Measurements from ENCODE around the gene NME4.

The NME4 gene

DNA sequence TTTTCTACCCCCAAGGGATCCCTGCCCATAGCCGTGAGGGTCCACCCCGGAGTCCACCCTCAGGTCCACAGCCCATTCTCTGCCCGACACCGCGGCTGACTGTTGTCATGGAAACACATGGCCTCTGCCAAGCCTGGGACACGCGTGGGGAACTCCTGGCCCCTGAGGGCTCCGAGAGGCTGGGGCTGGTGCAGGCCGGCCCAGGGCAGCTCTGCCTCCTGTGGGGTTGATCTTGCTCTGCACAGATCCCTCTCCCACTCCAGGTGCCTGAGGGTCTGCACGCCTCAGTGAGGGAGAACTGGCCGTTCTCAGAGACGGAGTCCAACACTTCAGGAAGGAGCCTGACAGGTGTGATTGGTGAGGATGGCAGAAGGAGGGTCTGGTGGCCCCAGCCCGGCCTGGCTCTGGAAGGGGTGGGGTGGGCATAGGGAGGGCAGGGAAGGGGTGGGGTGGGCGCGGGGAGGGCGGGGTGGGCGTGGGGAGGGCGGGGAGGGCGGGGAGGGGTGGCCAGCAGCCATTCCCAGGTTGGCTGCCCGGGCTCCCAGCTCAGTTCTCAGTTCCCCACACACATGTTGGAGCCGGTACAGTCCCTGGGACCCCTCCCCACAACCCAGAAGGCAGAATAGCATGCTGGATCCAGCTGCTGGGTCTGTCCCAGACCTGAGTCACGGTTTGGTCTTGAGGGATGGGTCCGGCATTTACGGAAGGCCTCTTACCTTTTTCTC, 33.1 kb upstream of the NME4 start:
- no peak for DNase-seq

DNA sequence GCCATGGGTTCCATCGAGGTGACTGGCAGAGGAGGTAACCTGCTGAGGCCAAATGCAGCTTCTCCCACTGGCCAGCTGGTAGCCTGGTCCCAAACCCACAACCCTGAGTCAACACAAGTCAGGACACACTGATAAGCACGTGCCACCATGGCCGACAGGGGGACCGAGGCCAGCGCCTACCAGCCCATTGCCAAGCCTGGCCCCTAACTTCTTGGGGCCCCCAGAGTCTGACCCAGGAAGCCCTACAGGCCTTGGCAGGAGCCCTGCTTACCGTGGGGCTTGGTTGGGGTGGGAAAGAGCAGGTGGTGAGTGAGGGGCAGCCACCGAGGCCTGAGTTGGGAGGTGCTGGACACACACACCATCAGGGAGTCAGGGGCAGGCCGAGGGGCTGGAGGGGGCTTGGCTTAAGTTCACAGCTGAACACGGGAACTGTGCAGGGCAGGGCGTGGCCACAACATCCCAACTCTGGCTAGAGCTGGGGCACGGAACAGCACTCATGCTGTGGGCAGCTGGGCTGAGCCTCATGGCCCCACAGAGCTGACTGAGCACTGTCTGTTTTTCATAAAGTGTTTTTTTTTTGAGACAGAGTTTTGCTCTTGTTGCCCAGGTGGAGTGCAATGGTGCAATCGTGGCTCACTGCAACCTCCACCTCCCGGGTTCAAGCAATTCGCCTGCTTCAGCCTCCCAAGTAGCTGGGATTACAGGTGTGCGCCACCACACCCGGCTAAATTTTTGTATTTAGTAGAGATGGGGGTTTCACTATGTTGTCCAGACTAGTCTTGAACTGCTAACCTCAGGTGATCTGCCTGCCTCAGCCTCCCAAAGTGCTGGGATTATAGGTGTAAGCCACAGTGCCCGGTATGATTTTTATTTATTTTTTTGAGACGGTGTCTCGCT, 32.2 kb upstream of the NME4 start:
- no peak for DNase-seq

- no peak for DNase-seq
Measured at GRCh38 chr16:366476-366875, 30.5 kb upstream of the NME4 start.

GRCh38 chr16:367333-367903, 29.6 kb upstream of the NME4 start:
- no peak for DNase-seq

DNA sequence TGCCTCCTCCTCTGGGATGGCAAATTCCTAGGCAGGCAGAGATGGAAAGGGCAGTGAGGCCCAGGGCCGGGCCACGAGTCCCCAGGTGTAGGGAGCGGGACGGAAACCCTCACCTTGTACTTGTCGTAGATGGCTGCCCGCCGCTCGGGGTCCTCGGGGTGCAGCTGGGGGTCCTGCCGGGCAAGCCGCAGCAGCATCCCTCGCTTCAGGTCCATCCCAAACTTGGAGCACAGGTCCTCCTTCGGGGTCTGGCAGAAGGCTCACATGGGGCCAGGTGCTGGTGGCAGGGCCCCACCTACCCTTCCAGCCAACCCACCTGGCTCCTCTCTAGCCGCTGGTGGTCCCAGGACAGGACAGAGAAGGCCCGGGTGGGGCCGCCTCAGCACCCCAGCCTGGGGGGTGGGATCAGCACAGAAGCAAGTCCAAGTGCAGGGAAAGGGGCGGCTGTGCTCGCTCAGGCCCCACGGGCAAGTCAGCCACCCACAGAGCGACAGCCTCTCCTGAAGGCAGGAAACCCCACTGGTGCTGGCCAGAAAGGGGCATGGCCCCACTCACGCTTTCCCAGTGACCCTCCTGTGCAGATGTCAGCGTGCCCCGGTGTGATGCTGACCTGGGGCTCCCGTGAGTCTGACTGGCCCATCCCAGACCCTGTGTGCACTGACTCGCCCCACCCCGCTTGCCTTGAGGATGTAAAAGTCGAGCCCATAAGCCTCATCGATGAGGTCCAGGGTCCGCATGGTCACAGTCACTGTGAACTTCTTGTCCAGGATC, 28.4 kb upstream of the NME4 start:
- DNase-seq = no peak

DNA sequence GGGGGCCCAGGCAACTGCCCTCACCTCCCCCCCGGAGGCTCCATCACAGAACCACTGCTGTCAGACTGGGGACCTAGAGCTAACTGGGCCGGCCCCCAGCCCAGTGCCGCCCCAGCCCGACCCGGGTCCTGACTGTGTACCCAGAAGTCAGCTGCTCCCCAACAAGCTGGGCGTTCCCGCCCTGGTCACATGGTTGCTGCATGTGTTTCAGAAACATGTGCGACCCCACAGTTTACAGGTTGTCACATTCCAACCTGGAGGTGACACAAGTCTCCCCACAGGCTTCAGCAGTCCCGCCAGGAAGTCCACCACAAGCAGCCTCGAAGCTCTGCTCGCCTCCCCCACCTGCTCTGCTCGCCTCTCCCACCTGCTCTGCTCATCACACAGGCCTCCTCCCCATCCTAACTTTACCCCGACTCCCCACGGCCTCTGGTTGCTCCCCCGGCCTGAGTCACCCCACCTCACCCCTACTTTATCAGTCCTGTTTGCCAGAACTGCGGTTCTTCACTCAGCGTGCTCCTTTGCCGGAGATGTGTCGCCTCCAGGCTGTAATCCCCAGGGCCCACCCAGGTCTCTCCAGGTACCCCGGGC, 27.6 kb upstream of the NME4 start:
- no peak for DNase-seq

DNA sequence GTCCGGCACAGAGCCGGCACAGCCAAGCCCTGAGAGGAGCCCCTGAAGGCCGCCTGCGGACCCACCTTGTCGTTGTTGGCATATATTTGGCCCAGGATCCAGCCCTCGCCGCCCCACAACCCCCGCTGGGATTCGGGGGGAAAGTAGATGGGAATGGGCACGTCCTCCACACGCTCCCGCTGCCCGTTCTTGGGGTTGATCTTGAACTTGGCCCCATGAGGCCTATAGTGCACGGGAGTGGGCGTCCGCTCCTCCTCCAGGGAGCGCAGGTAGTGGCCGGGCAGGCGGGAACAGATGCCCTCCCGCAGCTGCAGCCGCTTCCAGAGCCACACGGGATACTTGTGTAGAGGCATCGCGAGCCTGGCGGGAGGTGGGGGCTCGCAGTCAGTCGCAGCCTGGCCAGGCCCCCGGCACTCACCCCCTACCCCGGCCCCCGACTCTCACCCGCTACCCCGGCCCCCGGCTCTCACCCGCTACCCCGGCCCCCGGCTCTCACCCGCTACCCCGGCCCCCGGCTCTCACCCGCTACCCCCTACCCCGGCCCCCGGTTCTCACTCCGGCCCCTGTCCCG, 27.0 kb upstream of the NME4 start:
- DNase-seq = no peak

DNA sequence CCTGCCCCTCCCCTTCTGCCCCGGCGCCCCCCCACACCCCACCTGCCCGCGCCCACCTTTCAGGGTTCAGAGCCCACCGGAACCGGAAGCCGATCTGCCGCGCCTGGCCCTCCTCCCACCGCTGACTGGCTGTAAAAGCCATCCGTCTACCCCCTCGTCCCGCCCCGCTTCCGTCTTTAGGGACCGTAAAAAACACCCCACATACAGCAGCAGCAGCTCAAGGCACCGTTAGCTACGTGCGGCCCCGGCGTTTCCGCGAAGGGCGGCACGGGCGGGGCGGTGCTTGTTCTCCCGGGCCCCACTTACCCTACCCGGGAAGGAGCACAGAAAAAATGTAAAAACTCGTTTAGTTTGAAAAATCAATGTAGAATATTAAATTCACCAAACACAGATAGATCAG, 26.6 kb upstream of the NME4 start, which contains the start of gene MRPL28:
Gene MRPL28 (minus strand): TSS at position 96 of the 400 bp plus-strand sequence. CDS start 320 bp downstream, outside the sequence.
- peak; percentile 87 for DNase-seq

DNA sequence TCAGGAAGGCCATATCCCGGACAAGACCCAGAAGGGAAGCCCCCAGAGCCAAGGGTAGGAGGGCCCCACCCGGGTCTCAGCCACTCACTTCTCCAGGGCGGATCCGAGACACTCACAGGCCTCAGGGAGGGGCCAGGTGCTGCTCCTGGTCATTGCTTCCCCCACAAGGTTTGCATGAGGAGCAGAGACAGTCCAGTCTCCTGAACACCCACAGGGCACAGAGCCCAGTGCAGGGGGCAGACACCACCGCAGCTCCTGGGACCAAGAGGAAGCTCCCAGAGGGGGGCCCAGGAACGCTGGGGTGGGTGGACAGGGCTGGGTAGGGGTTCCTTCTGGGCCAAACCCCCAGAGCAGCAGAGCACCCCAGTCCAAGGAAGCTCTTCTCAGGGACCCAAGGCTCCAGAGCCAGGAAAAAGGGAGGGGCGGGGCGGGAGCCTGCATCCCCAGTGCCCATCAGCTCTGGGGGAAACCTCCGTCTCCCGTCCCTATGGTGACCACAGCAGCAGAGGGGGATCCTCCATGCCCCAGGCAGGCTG, 26.0 kb upstream of the NME4 start:
- no peak for DNase-seq

DNA sequence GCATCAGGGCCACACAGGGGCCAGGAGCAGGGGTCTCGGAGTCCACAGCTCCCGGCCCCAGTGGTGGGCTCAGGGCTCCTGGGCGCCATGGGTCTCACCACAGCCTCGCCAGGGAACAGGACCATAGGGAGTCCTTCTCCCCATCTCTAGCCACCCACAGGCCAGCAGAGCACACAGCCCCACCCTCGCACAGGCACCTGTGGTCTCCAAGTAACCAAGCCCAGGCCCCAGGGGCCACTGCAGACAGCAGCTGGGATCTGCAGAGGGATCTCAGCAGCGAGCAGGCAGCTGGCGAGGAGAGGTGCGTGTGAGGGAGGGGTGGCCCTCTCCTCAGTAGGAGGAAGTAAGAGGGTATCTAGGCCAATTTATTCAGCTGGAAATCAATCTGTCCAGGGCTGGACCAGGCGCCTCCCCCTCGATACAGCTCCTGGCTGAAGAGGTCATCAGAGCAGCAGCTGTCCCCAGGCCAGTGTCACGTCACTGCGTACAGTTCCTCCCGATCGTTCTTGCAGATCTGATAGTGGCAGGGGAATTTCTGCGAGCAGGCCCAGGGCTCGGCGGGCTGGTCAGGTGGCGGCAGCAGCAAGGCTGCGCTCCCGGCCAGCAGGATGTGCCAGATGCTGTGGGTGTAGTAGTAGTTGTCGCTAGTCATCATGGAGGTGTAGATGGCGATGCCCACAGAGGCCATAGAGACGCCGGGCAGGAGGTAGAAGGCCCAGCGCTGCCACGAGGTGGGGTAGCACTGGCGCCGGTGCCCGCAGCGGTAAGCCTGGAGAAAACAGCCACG, 25.3 kb upstream of the NME4 start:
- no peak for DNase-seq

- DNase-seq = no peak
Measured at GRCh38 chr16:372302-372983, 24.6 kb upstream of the NME4 start.

- DNase-seq = no peak
Measured at GRCh38 chr16:373020-373598, 23.9 kb upstream of the NME4 start.

- no peak for DNase-seq
Measured at GRCh38 chr16:373848-374615, 23.0 kb upstream of the NME4 start.

- DNase-seq = no peak
Measured at GRCh38 chr16:374616-374926, 22.4 kb upstream of the NME4 start.

DNA sequence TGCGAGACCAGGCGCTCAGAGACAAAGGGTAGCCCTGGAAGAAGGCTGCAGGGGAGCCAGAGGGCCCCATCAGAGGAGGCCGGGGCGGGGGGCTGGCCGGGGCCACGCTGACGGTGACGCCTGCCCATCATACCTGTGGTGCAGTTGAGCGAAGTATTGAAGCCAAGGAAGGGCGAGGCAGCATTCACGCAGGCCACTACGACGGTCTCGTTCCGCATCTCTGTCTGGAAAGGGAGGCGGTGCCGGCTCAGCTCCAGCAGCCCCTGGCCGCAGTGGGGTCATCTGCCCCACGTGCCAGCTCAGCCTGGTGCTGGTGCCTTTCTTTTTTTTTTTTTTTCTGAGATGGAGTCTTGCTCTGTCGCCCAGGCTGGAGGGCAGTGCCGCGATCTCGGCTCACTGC, 21.8 kb upstream of the NME4 start:
- DNase-seq = no peak

GRCh38 chr16:375927-376816, 20.8 kb upstream of the NME4 start:
- no peak for DNase-seq

DNA sequence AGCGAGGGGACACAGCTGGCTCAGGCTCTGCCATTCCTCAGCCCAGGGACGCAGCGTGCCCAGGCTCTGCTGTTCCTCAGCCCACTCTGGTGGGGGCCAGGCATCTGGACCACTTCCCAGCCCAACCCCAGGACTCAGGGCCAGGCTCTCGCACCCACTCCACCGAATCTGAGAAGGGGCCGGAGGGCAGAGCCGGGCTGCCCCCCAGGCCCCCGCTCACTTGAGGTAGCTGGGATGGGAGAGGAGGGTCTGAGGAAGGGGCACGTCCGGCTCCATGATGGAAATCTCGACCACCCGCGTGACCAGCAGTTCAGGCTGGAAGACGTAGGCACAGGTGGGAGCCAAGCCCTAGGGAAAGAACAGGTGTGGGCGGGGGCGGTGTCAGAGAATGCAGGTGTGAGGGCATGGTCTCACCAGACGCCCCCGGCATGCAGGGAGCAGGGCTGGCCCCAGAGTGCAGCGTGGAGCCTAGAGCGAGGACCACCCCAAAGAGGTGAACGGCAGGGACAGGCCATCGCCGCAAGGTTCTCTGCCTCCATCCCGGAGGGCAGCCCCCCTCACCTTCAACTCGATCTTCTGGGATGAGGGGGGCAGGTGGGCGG, 20.1 kb upstream of the NME4 start:
- DNase-seq = no peak

- no peak for DNase-seq
Measured at GRCh38 chr16:377419-377951, 19.5 kb upstream of the NME4 start.
